GM18520 (cell line): Measurements from ENCODE around the gene DHRS7.

Experiments
- ATAC-seq: cut with Tn5 transposase; IDR thresholded peaks from one replicate; pipeline ENCODE4 v1.9.1; 2021; ENCODE audit not compliant: unreplicated experiment

The DHRS7 gene, protein sequence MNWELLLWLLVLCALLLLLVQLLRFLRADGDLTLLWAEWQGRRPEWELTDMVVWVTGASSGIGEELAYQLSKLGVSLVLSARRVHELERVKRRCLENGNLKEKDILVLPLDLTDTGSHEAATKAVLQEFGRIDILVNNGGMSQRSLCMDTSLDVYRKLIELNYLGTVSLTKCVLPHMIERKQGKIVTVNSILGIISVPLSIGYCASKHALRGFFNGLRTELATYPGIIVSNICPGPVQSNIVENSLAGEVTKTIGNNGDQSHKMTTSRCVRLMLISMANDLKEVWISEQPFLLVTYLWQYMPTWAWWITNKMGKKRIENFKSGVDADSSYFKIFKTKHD

DNA sequence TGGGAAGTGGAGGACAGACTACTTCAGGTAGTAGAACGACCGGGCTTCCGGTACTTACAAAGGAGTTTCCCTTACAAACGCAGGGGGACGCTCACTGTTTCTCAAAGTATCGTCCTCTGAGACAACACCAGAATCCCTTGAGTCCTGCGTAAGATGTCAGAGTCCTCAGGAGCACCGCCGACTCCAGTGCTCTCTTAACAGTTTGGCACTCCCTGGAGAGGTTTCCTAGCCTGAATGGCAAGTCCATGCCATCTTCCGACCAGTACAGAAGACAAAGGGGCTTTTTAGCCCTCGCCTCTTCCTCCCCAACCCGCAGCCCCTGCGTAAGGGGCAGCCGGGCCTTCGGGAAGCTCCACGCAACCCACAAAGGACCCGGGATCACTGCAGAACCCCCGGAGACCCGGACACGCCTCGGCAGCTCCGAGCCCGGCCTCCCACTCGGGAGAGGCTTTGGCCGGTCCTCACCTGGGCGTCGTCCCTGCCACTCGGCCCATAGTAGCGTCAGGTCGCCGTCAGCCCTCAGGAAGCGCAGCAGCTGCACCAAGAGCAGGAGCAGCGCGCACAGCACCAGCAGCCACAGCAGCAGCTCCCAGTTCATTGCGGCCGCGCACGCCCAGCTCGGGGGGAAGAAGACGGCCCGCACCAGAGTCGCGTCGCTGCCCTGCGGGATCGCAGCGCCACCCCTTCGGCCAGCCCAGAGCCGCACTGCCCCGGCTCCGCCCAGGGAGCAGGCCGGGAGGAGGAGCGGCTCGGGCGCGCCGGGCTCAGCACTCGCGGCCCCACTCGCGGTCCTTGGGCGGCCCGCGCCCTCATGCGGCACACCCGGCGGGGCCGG, at the start of gene DHRS7:
Gene DHRS7, minus strand, starts transcription at position 687 of the 835 bp plus-strand sequence. Its CDS starts 89 bp downstream, at position 598.
- ATAC-seq: peak; percentile 88

DNA sequence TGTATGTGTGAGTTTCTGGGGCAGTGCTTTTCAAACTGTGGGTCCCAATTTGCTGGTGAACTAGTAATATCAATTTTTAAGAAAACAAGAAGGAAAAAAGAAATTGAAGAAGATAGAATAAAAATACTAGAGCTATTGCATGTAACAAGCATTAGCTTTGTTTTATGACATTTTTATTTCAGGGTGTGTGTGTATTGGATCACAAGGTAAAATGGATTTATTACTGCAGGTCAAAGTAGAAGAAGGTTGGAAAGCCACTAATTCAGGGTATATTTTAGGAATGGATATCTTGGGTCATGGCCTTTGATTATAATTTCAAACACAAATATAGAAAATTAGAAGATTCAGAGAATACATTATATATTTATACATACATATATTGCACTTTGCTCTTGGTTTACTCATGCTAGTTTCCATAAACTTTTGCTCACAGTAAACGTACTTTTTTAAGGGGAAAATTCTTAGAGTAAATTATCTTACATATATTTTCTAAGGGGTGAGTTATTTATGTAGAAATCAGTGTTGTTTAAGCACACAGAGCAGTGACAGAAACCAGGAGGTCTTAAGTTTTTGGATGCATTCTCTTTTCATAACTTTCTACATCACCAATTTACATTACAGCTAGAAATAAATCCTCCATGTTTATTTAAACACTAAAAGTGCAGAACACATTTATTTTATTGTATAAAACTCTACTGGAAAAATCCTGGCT, 49.4 kb upstream of the DHRS7 start:
- no peak for ATAC-seq

DNA sequence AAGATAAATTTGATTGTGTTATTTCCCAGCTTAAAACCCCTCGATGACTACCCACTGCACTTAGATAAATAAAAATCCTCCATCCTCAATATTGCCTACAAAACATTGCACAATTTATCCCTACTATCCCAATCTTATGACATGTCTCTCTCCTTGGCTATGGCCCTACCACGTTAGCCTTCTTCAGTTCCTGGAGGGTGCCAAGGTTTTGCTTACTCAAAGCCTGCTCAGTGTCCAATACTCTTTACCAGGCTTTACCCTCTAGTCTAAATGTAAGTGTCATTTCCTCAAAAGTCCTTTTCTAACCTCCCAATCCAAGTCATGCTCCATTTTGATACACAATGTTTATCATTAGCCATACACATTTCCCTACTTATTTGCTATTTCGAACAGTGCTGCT, 48.8 kb upstream of the DHRS7 start:
- ATAC-seq: no peak

DNA sequence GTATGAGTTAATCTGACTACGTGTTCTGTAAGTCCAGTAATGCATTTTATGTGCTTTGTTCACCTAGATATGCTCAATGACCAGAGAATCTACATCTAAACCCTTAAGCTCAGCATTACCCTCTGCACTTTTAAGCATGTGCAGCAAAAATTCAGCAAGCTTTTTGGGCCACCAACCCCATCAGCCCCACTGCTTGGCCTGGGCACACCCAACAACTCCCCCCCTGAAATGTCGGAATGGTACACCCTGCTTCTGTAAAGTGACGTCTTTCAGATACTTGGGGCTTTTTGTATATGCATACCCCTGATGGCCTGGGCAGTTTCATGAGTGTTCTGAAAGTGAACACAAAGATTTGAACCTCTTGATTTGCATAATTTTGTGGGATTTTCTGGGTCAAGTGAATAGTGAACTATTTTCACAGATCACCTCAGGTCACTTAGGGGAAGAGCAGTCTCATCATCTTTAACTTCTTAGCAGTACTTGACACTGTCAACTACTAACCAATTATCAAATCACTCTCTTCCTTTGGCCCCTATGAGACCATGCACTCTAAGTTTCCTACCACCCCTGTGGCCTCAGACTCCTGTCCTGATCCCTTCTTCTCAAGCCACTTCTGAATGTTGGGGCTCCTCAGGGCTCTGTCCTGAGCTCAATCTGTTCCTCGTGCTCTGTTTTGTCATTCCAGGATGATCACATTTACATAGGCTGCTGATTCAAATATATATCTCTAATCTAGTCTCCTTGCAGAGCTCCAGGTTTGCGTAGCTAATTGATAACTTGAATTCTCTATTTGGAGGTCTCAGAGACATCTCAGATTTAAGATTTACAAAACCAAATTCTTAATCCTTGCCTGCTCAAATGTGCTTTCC, 47.5 kb upstream of the DHRS7 start:
- peak; percentile 90 for ATAC-seq

DNA sequence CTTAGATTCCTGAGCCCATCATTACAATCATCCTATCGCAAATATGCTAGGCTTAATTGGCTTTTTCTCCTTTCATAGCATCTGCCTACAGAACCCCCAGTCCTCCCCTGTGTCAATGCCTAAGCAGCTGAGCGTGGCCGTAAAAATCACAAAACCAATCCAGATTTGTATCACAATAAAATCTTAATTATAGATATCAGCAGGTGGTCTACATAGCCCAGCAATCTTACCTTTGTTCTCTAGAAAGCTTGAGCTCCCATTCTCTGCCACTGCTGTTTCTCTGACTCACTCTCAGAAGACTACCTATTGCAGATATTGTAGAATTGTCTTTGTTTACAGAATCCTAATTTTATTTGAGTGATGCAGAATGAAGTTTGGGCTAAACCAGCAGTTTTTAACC, 46.0 kb upstream of the DHRS7 start:
- no peak for ATAC-seq

DNA sequence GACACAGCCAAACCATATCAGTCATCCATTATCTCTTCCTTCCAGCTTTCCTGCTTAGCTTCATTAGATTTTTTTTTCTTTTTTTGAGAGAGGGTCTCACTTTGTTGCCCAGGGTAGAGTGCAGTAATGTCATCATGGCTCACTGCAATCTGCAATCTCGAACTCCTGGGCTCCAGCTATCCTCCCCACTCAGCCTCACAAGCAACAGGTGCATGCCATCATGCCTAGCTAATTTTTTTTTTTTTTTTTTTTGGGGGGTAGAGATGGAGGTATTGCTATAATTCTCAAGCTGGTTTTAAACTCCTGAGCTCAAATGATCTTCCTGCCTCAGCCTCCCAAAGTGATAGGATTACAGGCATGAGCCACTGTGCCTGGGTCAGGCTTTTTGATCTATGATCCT, 45.5 kb upstream of the DHRS7 start:
- no peak for ATAC-seq

DNA sequence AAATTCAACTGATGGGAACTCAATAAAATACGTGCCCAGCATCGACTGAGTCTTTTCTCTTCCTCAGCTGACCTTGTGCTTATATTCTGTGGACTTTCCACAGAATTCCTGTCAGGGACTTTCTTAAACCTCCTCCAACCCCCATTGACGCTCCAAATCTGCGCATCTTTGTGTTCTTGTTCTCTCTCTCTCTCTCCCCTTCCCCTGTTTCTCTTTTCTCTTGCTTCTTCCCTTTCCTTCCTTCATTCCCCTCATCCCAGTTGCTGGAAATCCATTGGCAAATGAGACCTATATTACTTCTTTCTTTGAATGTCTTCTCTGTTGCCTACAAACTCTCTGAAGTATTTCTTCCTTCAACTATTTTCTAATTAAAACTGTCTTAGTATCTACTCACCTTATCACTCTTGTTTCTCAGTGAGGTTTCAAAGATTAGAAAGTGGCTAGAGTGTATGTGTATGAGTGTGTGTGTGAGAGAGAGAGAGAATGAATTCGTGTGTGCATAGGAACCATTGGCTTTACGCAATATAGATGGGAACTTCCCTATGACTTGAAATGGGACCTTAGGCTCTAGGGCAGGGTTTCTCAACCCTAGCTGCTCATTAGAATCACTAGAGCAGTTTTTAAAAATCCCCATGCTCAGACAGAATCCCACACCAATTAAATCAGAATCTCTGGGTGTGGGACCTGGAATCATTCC, 41.8 kb upstream of the DHRS7 start:
- ATAC-seq: peak; percentile 43

DNA sequence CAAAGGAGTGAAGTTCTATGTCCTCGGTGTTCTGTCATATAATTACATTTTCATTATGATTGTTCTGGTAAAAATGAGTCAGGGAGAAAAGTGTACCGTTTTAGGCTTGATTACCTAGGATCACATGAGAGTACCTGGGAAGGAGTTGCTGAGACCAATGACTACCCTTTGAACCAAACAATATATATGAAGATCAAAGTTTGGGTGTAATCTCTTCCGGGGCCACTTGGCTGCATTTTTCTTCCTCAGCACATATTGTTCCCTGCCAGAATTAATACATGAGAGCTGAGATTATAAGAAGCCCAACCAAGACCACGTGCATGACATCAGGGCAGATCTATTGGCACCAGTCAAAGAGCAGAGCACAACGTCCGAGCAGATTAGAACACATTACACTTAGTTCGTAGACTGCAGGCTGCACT, 41.1 kb upstream of the DHRS7 start:
- ATAC-seq: no peak

DNA sequence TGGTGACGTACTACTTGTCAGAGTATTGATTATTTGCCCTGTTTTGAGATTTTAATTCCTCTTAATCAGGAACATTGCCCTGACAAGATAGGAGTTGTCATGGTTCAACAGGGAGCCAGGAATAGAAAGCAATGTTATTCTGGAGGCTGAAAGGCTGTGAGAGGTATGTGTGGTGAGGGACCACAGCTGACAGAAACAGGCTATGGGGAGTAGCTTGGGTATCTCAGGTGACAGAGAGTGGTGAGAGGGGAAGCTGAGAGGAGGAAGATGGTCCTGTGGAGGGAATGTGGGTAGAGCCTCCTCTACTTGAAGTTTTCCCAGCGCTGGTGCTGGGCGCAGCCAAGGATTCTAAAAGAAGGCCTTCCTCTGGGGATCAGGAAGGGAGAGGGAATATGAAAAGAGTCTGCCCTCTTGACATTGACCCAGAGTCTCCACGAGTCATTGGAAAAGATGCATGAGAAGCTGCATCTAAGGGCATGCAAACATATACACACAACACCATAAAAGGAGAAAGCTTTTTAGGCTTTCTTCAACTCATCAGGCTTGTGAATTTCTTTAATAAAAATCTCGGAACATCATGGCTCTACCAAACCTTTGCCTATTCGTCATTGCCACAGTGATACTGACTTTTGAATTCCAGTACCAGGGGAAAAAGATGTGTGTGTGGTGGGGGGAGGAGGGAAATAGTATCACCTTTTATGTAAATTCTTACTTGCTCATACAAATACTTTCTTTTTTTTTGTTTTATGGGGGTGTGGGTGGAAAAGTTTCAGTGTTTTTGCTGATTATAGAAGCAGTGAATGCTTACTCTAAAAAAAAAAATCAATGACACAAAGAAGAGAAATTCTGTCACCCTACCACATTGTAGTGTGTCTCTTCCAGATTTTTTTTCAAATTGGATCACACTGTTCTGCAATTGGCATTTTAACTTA, 39.9 kb upstream of the DHRS7 start:
- ATAC-seq: peak; percentile 23

DNA sequence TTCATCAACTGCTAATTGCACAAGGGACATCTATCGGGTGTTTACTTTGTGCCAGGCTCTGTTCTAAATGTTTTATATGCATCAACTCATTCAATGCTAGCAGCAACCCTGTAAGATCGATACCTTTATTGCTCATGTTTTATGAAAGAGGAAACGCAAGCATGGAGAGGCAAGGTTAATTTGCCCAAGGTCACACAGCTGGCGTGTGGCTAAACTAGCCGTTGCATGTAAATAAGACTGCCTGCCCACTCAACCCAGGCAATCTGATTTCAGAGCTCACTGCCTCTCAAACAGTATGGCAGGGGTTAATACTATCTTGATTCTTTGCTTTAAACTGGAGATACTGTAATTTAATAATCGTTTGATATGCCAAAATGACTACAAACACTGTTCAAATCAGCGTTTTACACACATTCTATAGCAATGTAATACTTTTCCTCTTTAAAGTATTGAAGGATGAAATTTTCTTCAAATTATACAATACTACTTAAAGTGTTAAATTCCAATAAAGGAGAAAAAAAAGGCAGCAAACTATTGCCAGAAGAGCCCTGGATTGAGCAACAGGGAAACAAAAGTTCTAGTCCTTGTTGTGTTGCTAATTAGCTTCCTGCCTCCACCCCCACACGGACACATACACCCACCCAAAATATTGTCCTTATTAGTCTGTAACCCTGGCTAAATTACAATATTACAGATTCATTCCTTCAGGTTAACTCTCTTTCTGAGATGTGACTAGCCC, 39.1 kb upstream of the DHRS7 start:
- ATAC-seq: peak; percentile 83

DNA sequence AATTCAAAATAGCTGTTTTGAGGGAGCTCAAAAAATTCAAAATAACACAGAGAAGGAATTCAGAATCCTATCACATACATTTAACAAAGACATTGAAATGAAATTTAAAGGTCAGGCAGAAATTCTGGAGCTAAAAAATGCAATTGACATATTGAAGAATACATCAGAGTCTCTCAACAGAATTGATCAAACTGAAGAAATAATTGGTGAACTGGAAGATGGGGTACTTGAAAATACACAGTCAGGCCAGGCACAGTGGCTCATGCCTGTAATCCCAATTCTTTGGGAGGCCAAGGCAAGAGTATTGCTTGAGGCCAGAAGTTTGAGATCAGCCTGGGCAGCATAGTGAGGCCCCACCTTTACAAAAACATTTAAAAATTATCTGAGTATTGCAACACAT, 34.1 kb upstream of the DHRS7 start:
- ATAC-seq: no peak

DNA sequence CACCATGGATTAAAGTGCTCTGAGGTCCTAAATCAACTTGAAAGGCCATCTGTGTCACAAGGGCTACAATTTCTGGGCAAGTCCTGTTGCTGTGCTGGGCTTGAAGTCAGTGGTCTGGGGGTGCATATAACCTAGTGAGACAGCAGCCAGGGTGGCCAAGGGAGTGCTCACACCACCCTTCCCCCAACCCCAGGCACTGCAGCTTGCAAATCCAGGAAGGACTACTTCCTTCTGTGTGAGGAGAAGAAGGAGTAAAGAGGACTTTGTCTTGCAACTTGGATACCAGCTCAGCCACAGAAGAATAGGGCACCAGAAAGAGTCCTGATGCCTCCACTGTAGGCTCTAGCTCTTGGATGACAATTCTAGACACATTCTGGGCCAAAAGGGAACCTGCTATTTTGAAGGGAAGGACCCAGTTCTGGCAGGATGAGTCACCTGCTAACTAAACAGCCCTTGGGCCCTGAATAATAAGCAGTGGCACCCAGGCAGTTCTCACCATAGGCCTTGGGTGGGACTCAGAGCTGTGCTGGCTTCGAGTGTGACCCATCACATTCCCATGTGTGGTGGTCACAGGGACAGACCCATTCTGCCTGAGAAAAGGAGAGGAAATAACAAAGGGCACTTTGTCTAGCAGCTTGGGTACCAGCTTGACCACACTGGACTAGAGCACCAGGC, 32.6 kb upstream of the DHRS7 start:
- no peak for ATAC-seq

DNA sequence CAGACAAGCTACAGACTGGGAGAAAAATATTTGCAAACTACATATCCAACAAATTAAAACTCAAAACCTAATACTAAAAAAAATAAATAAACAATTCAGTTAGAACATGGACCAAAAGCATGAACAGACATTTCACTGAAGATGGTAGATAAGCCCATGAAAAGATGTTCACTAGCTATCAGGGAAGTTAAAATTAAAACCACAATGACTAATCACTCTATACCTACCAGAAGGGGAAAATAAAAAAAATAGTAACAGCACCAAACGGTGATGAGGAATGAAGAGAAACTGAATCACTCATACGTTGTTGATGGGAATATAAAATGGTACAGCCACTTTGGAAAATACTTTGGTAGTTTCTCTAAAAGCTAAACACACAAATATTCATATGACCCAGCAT, 31.1 kb upstream of the DHRS7 start:
- ATAC-seq: no peak

DNA sequence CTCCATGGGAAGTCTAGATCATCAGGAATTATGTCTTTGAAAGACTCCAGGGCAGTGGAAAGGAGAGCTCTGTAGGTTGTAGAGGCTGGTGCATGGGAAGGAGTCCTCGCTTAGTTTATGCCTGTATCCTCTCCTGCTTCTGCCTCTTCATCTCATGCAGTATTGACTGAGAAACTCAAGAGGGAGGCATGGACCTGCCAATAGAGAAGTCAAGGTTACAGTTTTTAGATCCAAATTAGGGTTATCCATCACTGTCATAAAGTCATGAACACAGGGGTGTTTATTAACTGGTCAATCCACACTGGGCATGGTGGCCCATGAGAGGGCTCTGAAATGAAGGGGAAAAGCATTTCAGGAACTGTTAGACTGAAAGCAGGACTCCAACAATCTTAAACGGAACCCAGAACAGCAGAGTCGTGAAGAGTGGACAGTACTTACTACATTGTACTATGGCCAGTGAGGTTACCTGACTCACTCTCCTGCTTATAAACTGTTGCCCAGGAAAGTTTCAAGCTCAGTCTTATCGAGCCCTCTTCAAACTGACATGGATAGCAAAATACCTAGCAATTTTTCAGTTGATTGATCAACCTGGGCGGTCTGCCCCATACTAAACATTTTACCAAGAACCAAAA, 30.1 kb upstream of the DHRS7 start:
- peak; percentile 47 for ATAC-seq

DNA sequence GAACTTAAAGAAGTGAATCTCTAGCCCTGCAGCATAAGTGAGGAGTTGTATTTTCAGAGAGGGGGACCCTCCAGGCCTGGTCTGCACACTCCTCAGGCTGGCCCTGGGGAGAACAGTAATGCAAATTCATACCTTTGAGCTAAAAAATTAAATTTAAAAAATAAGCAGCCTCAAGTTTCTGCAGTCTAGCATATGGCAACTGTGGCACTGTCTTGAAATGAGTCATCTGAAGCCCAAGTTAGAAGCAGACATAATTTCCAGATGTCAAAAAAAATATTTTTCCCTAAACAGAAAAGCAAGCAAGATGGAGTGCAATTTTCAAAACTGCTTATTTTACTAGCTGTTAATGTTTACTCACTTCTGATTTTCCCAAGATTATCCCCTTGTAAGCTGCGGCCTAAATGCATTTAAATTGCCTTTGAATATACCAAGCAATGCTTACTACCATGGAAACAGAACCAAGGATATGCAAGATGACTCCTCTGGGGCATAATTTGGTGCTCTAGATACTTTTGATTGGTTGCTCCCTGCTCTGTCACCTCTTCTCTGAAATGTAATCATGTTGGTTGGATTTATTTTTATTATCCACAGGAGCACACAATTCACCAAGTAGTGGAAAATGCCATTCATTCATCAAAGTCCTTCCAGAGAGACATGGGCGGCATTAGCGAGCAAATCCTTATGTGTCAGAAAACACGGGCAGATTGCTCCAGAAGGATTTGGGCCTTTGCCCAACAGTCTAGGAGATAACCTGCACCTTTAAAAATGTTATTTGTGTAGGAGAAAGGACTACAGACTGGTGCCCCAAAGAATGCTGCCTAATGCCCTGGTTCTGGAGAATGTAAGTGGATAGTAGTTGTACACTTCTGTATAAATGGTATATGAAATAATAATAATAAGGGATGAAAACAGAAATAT, 25.0 kb upstream of the DHRS7 start:
- ATAC-seq: no peak

DNA sequence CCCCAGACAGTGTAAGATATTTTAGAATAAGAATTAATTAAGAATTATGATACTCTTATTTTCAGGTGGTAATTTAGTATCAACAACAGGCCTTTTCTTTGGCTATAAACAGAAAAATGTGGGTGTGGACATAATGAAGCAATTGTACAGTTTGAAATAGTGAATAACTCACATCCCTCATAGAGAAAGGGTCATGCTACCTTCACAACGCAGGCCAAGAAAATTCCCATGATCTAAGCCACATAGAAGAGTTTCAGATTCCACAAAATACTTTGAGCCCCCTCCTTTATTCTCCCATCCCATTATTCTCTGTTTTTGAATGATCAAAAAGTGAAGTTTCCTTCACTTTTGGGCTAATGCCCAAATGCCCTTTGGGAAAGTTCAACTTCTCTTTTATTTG, 23.5 kb upstream of the DHRS7 start:
- no peak for ATAC-seq
